Spleen (tissue), 7 donors: ENCODE data around the gene ISCA1.

Experiments
- POLR2A ChIP-seq, 3 donors: fragments of 450-650 bp; IDR thresholded peaks; one replicate each; pipeline ENCODE4 v1.5.1; 2017; ENCODE audit warnings: antibody characterized with exemption in 3 of 3, mild to moderate bottlenecking in 1 of 3
- TF ChIP-seq, protein P1 (sequence below), 11 experiments: fragments of 200-600 bp in 7 of 11; fragments of 450-650 bp in 4 of 11; sonication (generic) in 4 of 11; IDR thresholded peaks in 8 of 11; conservative IDR thresholded peaks in 3 of 11; 1 replicate in 7 of 11; 2 replicates in 4 of 11; pipeline versions ENCODE4 v1.4.0 to v1.8.0; 2016 to 2021; ENCODE audit warnings: antibody characterized with exemption in 11 of 11, inconsistent platforms in 4 of 11, mild to moderate bottlenecking in 1 of 11
- donor health status: DM: no; HTN: no; CAD: no; lungs with moderate emphysema.
- donor health status: DM: no; HTN: no; CAD: no.
- donor health status: DM: no; HTN: no; CAD: no.

DNA sequence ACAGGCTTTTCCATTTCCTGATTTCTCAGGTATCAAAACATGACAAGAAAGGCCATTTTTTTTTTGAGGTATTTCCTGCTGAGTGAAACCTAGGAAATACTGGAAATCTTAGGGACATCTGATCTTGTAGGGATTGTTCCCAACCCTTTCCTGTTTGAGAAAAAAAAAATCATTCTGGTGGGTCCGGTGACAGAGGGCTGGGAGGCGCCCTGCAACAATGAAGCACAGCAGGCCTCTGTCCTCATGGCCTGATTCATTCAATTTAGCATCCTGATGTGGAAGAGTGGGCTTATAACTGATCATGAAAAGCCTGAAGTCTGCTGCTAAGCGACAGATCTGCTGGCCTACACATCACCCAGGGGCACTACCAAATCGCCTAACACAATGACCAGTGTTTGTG is 19.8 kb downstream of the ISCA1 start:
- no peak for TF ChIP-seq POLR2A (IDR thresholded peaks at IDR 0.05)
- TF ChIP-seq, protein P1, sequence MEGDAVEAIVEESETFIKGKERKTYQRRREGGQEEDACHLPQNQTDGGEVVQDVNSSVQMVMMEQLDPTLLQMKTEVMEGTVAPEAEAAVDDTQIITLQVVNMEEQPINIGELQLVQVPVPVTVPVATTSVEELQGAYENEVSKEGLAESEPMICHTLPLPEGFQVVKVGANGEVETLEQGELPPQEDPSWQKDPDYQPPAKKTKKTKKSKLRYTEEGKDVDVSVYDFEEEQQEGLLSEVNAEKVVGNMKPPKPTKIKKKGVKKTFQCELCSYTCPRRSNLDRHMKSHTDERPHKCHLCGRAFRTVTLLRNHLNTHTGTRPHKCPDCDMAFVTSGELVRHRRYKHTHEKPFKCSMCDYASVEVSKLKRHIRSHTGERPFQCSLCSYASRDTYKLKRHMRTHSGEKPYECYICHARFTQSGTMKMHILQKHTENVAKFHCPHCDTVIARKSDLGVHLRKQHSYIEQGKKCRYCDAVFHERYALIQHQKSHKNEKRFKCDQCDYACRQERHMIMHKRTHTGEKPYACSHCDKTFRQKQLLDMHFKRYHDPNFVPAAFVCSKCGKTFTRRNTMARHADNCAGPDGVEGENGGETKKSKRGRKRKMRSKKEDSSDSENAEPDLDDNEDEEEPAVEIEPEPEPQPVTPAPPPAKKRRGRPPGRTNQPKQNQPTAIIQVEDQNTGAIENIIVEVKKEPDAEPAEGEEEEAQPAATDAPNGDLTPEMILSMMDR (IDR thresholded peaks at IDR 0.05 in 8 of 11, conservative IDR thresholded peaks at IDR 0.05 in 3 of 11) = no peak
